Fibroblast of the aortic adventitia (primary cell): ENCODE data around the gene GUCY2C. TPM values are rescaled to one million over a fixed set of nuclear protein-coding genes. Genes with fewer than 3 reads are reported as not detected.

ENCODE experiments used
- DNase-seq: peaks from one replicate; pipeline ENCODE4 v3.0.0-alpha.2; 2010; ENCODE audit warnings: low read depth
- H3K4me3 ChIP-seq: 2 replicates; pipeline ENCODE4 v1.5.1; 2011; ENCODE audit warnings: low read depth, mild to moderate bottlenecking, control low read depth, low read length, moderate library complexity
- CTCF ChIP-seq: IDR thresholded peaks from 2 replicates; pipeline ENCODE4 v1.5.1; 2011; ENCODE audit warnings: mild to moderate bottlenecking, low read length, control low read depth, inconsistent platforms; ENCODE audit not compliant: insufficient read depth
- total RNA-seq: library from RNA; depleted of rRNA; stranded (reverse); fragments of >200 nt; gene quantifications from 2 replicates; pipeline ENCODE4 v1.2.3, GENCODE V29; 2012; ENCODE audit warnings: low replicate concordance

The GUCY2C gene
- total RNA-seq, 1 donor: not detected

- no peak for TF ChIP-seq CTCF
- H3K4me3 ChIP-seq: no peak overlapping the region
- no peak for DNase-seq
These were observed 3.5 kb upstream of the GUCY2C start for GRCh38 chr12:14699923-14700322.

DNA sequence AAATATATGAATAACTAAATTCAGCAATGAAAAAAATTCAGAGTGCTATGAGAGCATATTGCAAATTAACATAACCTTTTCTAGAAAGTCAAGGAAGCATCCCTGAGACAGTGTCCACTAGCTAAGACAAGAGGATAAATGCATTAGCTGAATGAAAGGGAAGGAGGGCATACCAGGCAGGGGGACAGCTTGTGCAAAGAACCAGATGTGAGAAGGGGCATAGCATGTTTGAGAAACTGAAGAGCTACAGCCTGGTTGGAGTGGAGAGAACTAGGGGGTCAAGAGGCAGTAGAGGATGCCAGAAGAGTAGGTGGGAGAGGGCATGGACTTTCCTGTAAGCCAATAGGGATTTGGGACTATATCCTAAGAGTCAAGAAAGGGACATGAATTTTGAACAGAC, 2.2 kb upstream of the GUCY2C start:
- TF ChIP-seq CTCF: no peak

DNA sequence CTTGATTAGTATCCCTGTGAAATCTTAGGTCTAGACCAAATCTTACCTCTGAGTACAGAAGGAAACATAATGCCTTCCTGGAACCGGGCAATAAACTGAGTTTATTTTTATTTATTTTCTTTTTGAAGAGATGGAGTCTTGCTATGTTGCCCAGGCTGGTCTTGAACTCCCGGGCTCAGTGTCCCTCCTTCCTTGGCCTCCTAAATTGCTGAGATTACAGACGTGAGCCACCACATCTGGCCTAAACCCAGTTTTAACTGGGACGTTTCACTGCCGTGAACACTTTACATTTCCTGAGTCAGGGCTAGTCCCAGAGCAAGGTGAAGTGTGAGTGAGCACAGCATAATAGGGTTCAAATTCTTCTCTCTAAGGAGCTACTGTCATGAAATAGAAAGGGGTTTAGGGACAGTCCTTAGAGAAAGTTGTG, 671 bp downstream of the GUCY2C start:
- no peak for DNase-seq
- H3K4me3 ChIP-seq: no peak overlapping the region
- TF ChIP-seq CTCF: no peak

More for the DNA sequence above, 2.2 kb upstream of the GUCY2C start:
- DNase-seq: no peak
- no peak overlapping the region for H3K4me3 ChIP-seq

GRCh38 chr12:14694970-14695369, 1.4 kb downstream of the GUCY2C start:
- no peak overlapping the region for H3K4me3 ChIP-seq
- no peak for TF ChIP-seq CTCF
- DNase-seq: no peak

DNA sequence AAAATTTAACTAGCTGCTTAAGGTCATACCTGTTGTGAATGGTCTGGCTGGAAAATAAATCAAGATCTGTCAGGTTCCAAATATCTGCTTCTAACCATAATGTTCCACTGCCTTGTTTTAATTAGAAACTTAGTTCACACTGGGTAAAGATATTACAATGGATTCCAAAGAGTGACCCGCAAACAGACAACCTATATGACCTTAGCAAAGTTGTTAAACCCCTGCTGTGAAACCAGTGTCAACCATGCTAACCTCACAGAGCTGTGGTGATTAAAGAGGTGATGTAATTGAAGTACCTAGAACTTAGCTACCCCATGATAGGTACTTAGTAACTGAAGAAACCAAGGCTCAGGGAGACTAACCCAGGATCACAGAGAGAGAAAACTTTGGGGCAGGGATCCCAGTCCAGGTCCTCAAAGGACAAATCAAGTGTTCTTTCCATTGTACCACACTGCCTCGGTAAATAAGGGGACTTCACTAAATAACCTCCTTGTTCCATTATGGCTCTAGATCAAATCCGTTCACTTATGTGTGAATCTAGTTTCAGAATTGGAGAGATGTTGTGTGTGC, 2.2 kb downstream of the GUCY2C start:
- DNase-seq: no peak
- TF ChIP-seq CTCF: no peak
- H3K4me3 ChIP-seq: no peak overlapping the region

GRCh38 chr12:14693116-14693515, 3.3 kb downstream of the GUCY2C start:
- no peak for DNase-seq
- no peak for TF ChIP-seq CTCF

GRCh38 chr12:14691560-14691959, 4.8 kb downstream of the GUCY2C start:
- DNase-seq: no peak
- no peak overlapping the region for H3K4me3 ChIP-seq
- no peak for TF ChIP-seq CTCF

More at GRCh38 chr12:14693116-14693515, 3.3 kb downstream of the GUCY2C start:
- no peak overlapping the region for H3K4me3 ChIP-seq
